GM19025 (cell line): ENCODE results near the gene GRAP2.
"Not testable (repeated sequence)": the region's sequence is repeated elsewhere in the genome, so short reads cannot be mapped to it uniquely, and the experiment has no call there.

Source experiments
- ATAC-seq: cut with Tn5 transposase; IDR thresholded peaks from one replicate; pipeline ENCODE4 v1.9.1; 2021; ENCODE audit warnings: mild to moderate bottlenecking, low read depth, moderate library complexity; ENCODE audit not compliant: unreplicated experiment

The GRAP2 gene

DNA sequence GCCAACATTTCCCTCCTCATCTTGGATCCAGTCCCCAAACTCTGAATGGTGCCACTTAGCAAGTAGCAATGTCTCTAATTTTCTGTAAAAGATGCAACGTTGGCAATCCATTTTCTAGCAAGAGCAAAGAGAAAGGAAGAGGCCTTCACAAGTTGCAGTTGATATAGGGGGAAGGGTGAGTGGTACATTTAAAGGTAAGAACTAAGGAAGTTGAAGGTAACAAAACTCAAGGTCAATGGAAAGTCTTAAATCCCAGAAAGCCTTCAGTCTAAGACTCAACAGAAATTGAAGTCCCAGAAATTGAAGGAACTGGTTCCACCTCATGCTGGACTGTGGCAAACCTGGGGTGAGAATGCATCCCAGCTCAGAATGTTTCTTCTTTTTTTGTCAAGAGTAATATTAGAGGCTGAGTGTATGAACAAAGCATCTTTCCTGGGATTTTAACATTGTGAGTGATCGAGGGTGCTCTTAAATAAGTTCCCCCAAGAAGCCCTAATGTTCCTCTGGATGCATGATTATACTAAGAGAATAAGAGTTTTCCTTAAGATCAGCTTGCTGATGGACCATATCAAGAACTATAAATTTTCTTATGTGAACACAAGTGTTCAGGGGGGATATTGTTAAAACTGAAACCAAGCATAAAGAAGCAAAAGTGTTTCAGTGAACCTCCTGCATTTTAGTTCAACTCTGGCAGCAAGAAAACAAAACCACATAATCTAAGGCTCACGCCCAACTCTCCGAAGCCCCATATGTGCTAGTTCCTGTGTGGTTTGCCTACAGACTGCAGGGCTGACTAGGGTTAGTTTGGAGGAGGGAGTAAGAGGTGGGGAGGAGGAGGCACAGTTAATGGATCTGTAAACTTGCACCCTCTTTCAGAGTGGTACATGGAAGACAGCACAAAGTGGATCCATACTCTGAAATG lies at the start of gene GRAP2:
Gene GRAP2 (plus strand): TSS at position 779 of the 922 bp plus-strand sequence. CDS start 46,023 bp downstream, outside the sequence.
- ATAC-seq = peak; percentile 63

DNA sequence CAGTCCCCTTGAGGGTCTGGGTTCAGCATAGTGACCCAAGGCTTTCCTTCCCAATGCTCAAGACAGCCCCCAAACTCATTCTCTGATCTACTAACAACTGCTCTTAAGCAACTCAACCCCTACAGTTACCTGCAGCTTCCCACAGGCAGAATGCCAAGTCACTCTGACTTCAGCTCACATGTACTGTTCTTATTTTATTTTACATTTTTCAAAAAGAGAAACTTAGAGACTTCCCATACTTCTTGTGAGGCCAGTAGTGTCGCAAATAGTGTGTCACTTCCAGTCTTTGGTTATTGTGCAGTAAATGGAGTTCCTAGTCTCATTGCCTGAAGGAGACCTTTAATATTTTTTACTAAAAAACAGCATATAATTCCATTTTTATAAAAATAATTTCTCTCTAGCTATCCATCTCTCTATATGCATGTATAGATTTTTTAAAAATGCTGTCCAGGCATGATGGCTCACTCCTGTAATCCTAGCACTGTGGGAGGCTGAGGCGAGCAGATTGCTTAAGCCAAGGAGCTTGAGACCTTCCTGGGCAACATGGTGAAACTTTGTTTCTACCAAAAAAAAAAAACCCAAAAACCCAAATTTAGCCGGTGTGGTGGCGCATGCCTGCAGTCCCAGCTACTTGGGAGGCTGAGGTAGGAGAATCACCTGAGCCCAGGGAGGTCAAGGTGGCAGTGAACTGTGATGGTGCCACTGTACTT lies 49.1 kb upstream of the GRAP2 start:
- ATAC-seq = no peak

DNA sequence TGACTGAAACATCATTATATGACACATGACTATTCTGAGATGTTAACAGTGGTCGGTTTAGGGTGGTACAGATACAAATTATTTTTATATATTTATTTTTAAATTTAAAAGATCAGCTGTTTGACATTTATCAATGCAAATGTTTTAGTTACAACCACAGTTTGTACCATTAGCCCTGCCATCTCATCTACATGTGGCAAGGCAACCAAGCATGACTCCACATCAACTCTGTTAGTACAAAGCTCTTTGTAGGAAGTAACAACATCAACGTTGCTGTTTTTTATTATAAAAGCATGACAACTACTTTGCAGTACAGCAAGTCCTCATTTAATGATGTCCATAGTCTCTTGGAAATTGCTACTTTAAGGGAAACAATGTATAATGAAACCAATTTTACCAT lies 48.1 kb upstream of the GRAP2 start:
- ATAC-seq = no peak

DNA sequence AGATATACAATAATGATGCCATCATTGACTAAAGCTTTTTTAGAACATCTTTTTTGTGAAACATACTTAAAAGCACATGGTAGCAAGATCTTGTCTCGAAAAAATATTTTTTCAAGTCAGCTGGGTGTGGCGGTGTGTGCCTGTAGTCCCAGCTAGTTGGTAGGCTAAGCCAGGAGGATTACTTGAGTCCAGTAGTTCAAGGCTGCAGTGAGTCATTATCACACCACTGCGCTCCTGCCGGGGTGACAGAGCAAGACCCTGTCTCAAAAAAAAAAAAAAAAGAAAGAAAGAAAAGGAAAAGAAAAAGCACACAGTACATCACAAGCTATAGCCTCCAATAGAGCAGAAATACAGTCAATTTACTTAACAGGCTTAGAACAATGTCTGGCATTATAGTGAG lies 44.3 kb upstream of the GRAP2 start:
- ATAC-seq = no peak

DNA sequence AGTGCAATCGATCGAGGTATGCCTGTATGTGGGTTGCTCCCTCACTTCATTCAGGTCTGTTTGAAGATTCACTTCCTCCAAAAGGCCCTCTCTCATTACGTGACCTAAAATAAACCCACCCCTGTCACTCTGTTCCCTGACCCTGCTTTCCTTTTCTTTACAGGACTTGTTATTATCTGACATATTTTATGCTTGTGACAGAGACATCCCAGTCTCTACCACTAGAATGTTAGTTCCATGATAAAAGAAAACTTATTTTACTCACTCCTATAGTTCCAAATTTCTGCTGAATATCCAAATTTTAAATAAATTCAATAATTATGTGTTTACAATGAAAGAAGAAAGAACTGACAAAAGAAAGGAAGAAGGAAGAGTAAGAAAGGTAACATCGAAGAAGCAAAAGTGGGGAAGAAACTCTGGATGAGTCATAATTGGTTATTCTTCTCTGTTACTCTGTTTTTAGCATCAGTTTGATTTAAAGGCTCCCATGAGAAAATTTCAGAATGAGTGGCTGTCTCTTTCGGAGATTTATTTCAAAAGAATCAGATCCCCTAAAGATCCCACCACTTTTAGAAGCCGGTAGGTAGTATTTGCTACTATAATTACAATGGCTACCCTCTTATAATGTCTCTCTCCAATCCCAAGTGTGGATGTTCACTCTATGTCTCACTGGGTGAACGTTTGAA lies 40.8 kb upstream of the GRAP2 start:
- no peak for ATAC-seq

DNA sequence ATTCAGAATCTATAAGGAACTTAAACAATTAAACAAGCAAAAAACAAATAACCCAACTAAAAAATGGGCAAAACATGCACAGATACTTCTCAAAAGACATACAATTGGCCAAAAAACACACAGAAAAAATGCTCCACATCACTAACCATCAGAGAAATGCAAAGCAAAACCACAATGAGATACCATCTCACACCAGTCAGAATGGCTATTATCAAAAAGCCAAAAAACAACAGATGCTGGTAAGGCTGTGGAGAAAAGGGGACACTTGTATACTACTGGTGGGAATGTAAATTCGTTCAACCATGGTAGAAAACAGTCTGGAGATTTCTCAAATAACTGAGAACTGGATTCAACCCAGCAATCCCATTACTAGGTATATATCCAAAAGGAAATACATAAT lies 32.1 kb upstream of the GRAP2 start:
- no peak for ATAC-seq

DNA sequence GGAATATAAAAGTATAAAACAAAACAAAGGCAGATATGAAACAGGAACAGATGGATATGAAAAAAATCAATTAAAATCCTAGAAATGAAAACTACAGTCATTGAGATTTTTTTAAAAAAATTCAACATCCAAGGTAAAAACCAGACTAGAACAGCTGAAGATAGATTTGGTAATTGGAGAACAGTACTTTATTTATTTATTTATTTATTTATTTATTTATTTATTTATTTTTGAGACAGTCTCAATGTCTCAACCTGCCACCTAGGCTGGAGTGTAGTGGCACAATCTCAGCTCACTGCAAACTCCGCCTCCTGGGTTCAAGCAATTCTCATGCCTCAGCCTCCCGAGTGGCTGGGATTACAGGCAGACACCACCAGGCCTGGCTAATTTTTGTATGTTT lies 31.1 kb upstream of the GRAP2 start:
- ATAC-seq = not testable (repeated sequence)

DNA sequence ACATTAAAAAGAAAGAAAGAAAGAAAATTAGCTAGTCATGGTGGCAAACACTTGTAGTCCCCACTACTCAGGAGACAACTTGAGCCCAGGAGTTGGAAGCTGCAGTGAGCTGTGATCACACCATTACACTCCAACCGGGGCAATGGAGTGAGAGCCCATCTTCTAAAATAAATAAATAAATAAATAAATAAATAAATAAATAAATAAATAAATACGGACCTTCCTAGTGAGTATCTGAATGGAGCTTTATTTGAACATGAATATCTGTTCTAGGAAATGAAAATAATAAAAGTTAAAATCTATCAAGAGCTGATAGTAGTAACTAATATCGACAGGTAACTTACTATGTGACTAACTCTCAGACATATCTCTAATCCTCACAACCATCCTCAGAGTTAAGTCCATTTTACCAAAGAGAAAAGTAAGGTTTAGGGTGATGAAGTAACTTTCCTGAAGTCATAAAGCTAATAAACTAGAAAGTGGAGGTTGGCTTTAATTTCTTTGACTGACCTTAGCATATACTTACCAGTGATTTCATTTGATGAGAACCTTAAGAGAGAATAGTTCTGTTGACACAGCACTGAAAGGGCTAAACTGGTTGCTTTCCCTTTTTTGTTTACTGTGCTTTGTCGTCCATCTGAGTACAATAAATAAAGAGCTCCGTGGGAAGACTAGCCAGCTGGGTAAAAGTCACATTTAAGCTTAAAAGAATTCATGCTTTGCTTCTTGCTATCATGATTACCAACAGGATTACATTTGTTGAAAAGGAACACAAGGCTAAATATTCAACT lies 29.7 kb upstream of the GRAP2 start:
- ATAC-seq = no peak

DNA sequence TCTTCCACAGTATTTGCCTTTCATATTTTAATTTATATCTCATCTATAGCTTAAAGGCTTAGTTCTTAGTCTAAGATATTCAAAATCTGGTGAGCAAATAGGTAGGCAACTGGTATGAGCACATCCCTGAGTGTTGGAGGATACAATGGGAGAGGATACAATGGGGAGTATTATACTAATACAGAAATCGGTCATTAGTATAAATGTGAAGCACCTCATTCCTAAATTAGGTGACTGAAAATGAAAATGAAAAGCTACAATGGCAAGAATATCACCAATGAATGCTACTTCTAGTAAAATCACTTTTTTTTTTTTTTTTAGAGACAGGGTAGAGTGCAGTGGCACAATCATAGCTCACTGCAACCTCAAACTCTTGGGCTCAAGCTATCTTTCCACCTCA lies 28.3 kb upstream of the GRAP2 start:
- no peak for ATAC-seq

DNA sequence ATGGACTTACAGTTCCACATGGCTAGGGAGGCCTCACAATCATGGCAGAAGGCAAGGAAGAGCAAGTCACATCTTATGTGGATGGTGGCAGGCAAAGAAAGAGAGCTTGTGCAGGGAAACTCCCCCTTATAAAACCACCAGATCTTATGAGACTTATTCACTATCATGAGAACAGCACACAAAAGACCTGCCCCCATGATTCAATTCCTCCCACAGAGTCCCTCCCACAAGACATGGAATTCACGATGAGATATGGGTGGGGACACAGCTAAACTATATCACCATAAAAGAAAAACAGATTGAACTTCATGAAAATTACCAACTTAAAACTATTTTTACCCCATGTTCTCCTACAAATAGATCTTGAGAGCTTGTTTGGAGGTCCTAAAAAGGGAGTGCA lies 26.9 kb upstream of the GRAP2 start:
- ATAC-seq = no peak

DNA sequence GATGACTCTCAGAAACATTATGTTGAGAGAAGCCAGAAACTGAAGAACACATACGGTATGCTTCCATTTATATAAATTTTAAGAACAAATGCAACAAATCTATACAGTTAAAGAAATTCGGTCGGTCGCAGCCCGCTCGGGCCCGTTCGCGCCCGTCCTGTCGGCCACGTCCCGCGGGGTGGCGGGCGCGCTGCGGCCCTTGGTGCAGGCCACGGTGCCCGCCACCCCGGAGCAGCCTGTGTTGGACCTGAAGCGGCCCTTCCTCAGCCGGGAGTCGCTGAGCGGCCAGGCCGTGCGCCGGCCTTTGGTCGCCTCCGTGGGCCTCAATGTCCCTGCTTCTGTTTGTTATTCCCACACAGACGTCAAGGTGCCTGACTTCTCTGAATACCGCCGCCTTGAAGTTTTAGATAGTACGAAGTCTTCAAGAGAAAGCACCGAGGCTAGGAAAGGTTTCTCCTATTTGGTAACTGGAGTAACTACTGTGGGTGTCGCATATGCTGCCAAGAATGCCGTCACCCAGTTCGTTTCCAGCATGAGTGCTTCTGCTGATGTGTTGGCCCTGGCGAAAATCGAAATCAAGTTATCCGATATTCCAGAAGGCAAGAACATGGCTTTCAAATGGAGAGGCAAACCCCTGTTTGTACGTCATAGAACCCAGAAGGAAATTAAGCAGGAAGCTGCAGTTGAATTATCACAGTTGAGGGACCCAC lies 25.6 kb upstream of the GRAP2 start:
- not testable (repeated sequence) for ATAC-seq

DNA sequence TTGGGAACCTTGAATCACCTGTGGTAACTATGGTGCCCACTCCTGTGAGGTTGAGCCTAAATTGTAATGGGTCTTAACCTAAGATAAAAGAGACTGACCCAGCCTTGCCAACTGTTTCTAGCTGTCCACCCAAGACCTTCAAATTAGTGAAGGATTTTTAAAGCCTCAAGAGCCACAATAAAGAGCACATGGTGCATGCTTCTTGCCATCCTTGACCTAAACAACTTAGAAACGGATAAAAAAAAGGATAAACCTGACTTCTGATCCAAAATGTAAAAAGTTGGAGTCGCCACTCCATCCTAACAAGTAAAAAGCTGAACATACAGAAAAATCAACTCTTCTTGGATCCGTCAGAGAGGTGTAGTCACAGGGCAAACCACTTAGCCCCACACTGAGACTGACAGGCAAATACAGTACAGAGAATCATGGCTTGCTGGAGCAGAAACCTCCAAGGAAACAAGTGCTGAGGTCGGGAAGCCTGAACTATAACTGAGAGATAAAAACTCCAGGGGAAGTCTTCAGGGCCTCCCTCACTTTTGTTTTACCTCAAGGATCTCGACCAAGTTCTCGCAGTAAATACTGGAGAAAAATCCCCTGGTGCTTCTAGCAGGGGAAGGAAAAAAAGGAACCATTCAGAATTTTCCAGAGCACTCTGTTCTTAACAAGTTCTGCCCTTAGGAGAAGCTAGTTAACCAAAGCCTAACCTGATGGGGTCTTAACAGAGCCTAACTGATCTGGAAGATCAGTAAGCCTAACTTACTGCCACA lies 23.6 kb upstream of the GRAP2 start:
- no peak for ATAC-seq

DNA sequence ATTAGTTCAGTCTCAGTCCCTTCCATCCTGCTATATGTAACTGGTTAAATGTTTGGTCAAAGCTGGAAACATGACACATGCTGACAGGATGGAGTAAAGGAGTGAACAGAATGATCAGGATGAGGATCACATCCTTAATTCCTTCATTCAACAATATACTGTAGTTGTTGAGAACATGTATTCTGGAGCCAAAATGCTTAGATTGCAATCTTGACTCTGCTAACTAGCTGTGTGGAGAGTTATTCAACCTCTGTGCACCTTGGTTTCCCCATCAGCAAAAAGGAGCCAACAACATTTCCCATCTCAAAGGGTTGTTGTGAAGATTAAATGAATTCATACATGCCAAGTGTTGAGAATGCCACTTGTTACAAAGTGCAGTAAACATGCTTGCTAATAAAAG lies 20.2 kb upstream of the GRAP2 start:
- ATAC-seq = no peak

DNA sequence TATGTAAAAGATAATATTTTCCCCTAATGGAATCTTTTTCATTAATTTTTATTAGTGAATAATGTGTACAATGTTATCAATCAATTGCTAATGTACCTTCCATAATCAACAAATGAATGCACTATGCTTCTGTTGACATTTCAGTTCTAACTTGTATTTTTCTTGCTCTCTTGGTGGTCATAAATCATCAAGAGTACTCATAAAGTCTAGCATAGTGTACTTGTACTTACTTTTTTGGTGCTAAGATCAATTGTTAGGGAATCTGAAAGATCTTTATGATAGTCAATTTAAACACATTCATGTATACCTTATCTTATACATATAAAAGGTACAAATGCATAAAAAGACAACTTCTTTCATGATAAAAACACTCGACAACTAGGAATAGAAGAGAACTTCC lies 17.8 kb upstream of the GRAP2 start:
- ATAC-seq = no peak

DNA sequence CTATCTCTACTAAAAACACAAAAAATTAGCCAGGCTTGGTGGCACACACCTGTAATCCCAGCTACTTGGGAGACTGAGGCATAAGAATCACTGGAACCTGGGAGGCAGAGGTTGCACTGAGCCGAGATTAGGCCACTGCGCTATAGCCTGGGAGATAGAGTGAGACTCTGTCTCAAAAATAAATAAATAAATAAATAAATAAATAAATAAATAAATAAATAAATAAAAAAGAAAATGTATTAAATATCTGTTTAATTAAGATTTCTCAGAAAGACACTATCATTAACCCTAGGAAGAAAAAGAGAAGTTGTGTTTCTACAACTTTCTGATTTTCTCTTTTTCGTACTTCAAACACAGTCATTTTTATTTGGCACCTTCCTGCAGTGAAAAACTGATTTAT lies 11.0 kb upstream of the GRAP2 start:
- not testable (repeated sequence) for ATAC-seq

DNA sequence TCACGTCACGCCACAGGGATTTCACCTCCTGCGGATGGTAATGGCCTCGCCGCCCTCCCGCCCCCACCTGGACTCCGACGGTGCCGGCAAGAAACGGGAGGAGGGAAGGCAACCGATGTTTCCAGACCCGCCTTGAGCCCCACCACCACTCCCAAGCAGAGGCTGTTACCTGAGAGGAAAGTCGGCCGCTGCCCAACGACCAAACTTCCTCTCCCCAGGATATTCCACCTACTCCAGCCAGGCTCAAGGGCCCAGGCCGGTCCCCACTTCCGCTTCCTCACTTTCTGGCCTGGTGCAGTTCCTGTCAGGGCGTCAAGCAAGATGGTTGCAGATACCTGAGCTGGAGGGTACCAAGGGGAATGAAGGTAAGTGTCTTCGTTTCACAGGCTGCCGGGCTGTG lies 7.4 kb upstream of the GRAP2 start, which contains the start of gene ENTHD1:
Gene ENTHD1 (minus strand): TSS at position 235 of the 400 bp plus-strand sequence. CDS start 6,012 bp downstream, outside the sequence.
- ATAC-seq = no peak

DNA sequence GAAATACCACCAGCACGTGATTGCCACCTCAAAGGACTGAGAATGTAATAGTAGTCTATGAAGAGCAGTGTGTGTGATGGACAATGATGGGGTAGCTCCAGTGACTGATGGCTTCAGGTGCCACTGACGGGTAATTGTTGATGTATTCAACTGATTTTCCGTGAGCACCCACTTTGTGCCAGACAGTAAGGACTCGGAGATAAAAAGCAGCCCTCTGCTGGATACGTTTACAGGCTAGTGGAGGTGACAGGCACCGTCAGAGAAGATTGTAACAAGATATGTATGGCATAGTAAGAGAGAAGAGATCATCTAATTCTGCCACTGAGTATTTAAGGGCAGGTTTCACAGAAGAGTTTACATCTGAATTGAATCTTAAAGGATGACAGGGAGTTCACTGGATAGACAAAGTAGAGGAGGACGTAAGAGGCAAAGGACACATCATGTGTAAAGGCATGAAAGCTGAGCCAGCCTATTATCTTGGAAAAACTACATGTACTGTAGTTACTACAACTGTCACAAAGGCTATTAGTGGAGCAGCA lies 6.3 kb upstream of the GRAP2 start:
- ATAC-seq = no peak

DNA sequence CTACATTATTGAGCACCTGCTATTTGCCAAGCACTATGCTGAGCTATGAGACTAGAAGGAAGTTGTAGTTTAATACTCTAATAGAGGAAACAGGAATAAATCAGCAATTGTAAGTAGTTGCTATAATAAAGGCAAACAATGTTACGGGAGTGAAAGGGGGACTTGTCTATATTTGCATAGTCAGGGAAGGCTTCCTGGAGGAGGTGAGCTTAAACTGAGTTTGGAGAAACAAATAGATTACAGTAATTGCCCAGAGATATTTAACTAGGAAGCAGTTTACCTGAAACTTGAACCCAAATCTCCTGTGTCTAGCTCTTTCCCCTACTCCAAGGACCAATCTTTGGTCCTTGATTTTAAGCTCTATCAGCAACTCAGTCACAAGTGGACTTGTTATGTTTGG lies 5.2 kb upstream of the GRAP2 start:
- ATAC-seq = no peak
